Stimulated activated memory B cell treated with anti-CD40 and anti-IgM and Interleukin-4, amounts not matched to agents 10 μg/mL and 1 μg/mL and 100 μg/mL, for 72 hours (primary cell): Measurements from ENCODE around the gene TRAFD1.
"Not testable (repeated sequence)": the region's sequence is repeated elsewhere in the genome, so short reads cannot be mapped to it uniquely, and the experiment has no call there.

Experiments
- ATAC-seq: fragments of 150-1000 bp; cut with Tn5 transposase; 2 replicates; pipeline ENCODE4 v1.10.0; 2021
- H3K27ac Mint-ChIP-seq: one replicate; pipeline ENCODE4 v1.8.0; 2022; ENCODE audit warnings: mild to moderate bottlenecking, mixed read lengths
- H3K27me3 Mint-ChIP-seq: one replicate; pipeline ENCODE4 v1.8.0; 2022; ENCODE audit warnings: mixed read lengths
- H3K36me3 Mint-ChIP-seq: one replicate; pipeline ENCODE4 v1.8.0; 2022; ENCODE audit warnings: mixed read lengths
- H3K4me1 Mint-ChIP-seq: one replicate; pipeline ENCODE4 v1.8.0; 2022; ENCODE audit warnings: mixed read lengths
- H3K4me3 Mint-ChIP-seq: one replicate; pipeline ENCODE4 v1.8.0; 2022; ENCODE audit warnings: mild to moderate bottlenecking, moderate library complexity, mixed read lengths
- H3K9me3 Mint-ChIP-seq: one replicate; pipeline ENCODE4 v1.8.0; 2022; ENCODE audit warnings: mixed read lengths

TRAFD1 gene

GRCh38 chr12:112108202-112109079 is 16.9 kb upstream of the TRAFD1 start, which contains the start of gene NAA25:
TSS of gene NAA25 (minus strand) at chr12:112108783. CDS start at chr12:112108773, 10 bp downstream.
- peaks cover 11% of the 10 kb centered on the region for H3K36me3 Mint-ChIP-seq
- H3K9me3 Mint-ChIP-seq: no peaks in the 10 kb centered on the region
- peak within 1 kb of the TSS; percentile 95 for H3K4me3 Mint-ChIP-seq
- ATAC-seq: peak; percentile 89
- H3K27me3 Mint-ChIP-seq: no peaks in the 10 kb centered on the region
- H3K27ac Mint-ChIP-seq: peak within 1 kb of the TSS; percentile 99
- H3K4me1 Mint-ChIP-seq: peaks cover 56% of the 10 kb centered on the region

GRCh38 chr12:112110787-112111662 is 14.3 kb upstream of the TRAFD1 start:
- not testable (repeated sequence) for H3K9me3 Mint-ChIP-seq, H3K4me3 Mint-ChIP-seq, ATAC-seq, H3K36me3 Mint-ChIP-seq, H3K27me3 Mint-ChIP-seq
- H3K4me1 Mint-ChIP-seq: peaks cover 32% of the 10 kb centered on the region
- H3K27ac Mint-ChIP-seq: peak overlapping the region; percentile 99

GRCh38 chr12:112111931-112112330 is 13.4 kb upstream of the TRAFD1 start:
- ATAC-seq: no peak
- H3K9me3 Mint-ChIP-seq: no peaks in the 10 kb centered on the region
- no peaks in the 10 kb centered on the region for H3K27me3 Mint-ChIP-seq
- peaks cover 29% of the 10 kb centered on the region for H3K4me1 Mint-ChIP-seq
- no peaks in the 10 kb centered on the region for H3K36me3 Mint-ChIP-seq
- H3K4me3 Mint-ChIP-seq: no peak overlapping the region
- H3K27ac Mint-ChIP-seq: no peak overlapping the region

GRCh38 chr12:112112409-112113133 is 12.8 kb upstream of the TRAFD1 start:
- no peak overlapping the region for H3K4me3 Mint-ChIP-seq
- no peaks in the 10 kb centered on the region for H3K27me3 Mint-ChIP-seq
- H3K27ac Mint-ChIP-seq: peak overlapping the region; percentile 46
- ATAC-seq: no peak
- H3K36me3 Mint-ChIP-seq: no peaks in the 10 kb centered on the region
- no peaks in the 10 kb centered on the region for H3K9me3 Mint-ChIP-seq
- peaks cover 22% of the 10 kb centered on the region for H3K4me1 Mint-ChIP-seq

GRCh38 chr12:112115259-112116045 is 9.9 kb upstream of the TRAFD1 start:
- no peak for ATAC-seq
- Mint-ChIP-seq H3K36me3 (no peaks in the 10 kb centered on the region), H3K4me3 (no peak overlapping the region)

GRCh38 chr12:112116232-112117060 is 8.9 kb upstream of the TRAFD1 start:
- no peaks in the 10 kb centered on the region for H3K9me3 Mint-ChIP-seq
- peaks cover 14% of the 10 kb centered on the region for H3K4me1 Mint-ChIP-seq
- H3K27ac Mint-ChIP-seq: no peak overlapping the region
- ATAC-seq: no peak
- H3K4me3 Mint-ChIP-seq: no peak overlapping the region
- H3K36me3 Mint-ChIP-seq: no peaks in the 10 kb centered on the region
- no peaks in the 10 kb centered on the region for H3K27me3 Mint-ChIP-seq

More at GRCh38 chr12:112115259-112116045, 9.9 kb upstream of the TRAFD1 start:
- H3K27me3 Mint-ChIP-seq: no peaks in the 10 kb centered on the region
- peaks cover 14% of the 10 kb centered on the region for H3K4me1 Mint-ChIP-seq
- H3K27ac Mint-ChIP-seq: no peak overlapping the region
- H3K9me3 Mint-ChIP-seq: no peaks in the 10 kb centered on the region

- Mint-ChIP-seq H3K36me3 (no peaks in the 10 kb centered on the region), H3K27ac (no peak overlapping the region), H3K9me3 (no peaks in the 10 kb centered on the region), H3K27me3 (no peaks in the 10 kb centered on the region), H3K4me1 (peaks cover 7% of the 10 kb centered on the region), H3K4me3 (no peak overlapping the region)
- ATAC-seq: no peak
These were observed 7.7 kb upstream of the TRAFD1 start for GRCh38 chr12:112117685-112118084.

GRCh38 chr12:112121780-112122565 is 3.4 kb upstream of the TRAFD1 start:
- Mint-ChIP-seq H3K27ac (no peak overlapping the region), H3K27me3 (no peaks in the 10 kb centered on the region), H3K9me3 (no peaks in the 10 kb centered on the region), H3K4me1 (peaks cover 9% of the 10 kb centered on the region), H3K36me3 (peaks cover 3% of the 10 kb centered on the region), H3K4me3 (no peak overlapping the region)
- no peak for ATAC-seq

GRCh38 chr12:112122823-112123690 is 2.3 kb upstream of the TRAFD1 start:
- no peak for ATAC-seq
- Mint-ChIP-seq H3K36me3 (peaks cover 8% of the 10 kb centered on the region), H3K27me3 (no peaks in the 10 kb centered on the region), H3K4me1 (peaks cover 16% of the 10 kb centered on the region), H3K27ac (no peak overlapping the region), H3K9me3 (no peaks in the 10 kb centered on the region), H3K4me3 (no peak overlapping the region)

- Mint-ChIP-seq H3K36me3 (peaks cover 8% of the 10 kb centered on the region), H3K27me3 (no peaks in the 10 kb centered on the region), H3K9me3 (no peaks in the 10 kb centered on the region), H3K4me3 (no peak overlapping the region), H3K27ac (peak overlapping the region; percentile 88), H3K4me1 (peaks cover 26% of the 10 kb centered on the region)
- ATAC-seq: no peak
These were observed 476 bp upstream of the TRAFD1 start for GRCh38 chr12:112124918-112125249.

- Mint-ChIP-seq H3K4me1 (peaks cover 29% of the 10 kb centered on the region), H3K9me3 (no peaks in the 10 kb centered on the region), H3K27me3 (no peaks in the 10 kb centered on the region), H3K27ac (peak overlapping the region; percentile 88), H3K36me3 (peaks cover 8% of the 10 kb centered on the region), H3K4me3 (peak overlapping the region; percentile 80)
- no peak for ATAC-seq
These were observed 659 bp downstream of the TRAFD1 start for GRCh38 chr12:112126000-112126438.

- peak overlapping the region; percentile 80 for H3K4me3 Mint-ChIP-seq
- ATAC-seq: no peak
- no peaks in the 10 kb centered on the region for H3K27me3 Mint-ChIP-seq
- H3K36me3 Mint-ChIP-seq: peaks cover 8% of the 10 kb centered on the region
- peaks cover 37% of the 10 kb centered on the region for H3K4me1 Mint-ChIP-seq
- peak overlapping the region; percentile 88 for H3K27ac Mint-ChIP-seq
- no peaks in the 10 kb centered on the region for H3K9me3 Mint-ChIP-seq
These were observed 1.6 kb downstream of the TRAFD1 start for GRCh38 chr12:112126911-112127310.
